NCI-H128 (cell line): ENCODE results near the gene HSD11B1.

Experiments
- DNase-seq: peaks from one replicate; lab custom pipeline; 2025; ENCODE audit not compliant: unreplicated experiment; lab: John Stamatoyannopoulos, UW

The HSD11B1 gene

GRCh38 chr1:209704584-209704983 is at the start of gene HSD11B1:
TSS of gene HSD11B1 (plus strand) at chr1:209704846. CDS start at chr1:209704943, 97 bp downstream.
- DNase-seq, result no peak

GRCh38 chr1:209655411-209656231 is 49.0 kb upstream of the HSD11B1 start:
- no peak for DNase-seq

GRCh38 chr1:209657140-209657879 is 47.3 kb upstream of the HSD11B1 start:
- DNase-seq, result no peak

GRCh38 chr1:209657918-209658317 is 46.7 kb upstream of the HSD11B1 start:
- DNase-seq, result no peak

GRCh38 chr1:209659909-209660308 is 44.7 kb upstream of the HSD11B1 start:
- DNase-seq, result no peak

GRCh38 chr1:209661071-209661470 is 43.6 kb upstream of the HSD11B1 start:
- no peak for DNase-seq

GRCh38 chr1:209662879-209663327 is 41.7 kb upstream of the HSD11B1 start:
- no peak for DNase-seq

- no peak for DNase-seq
Measured at GRCh38 chr1:209667103-209667502, 37.5 kb upstream of the HSD11B1 start.

GRCh38 chr1:209667708-209668107 is 36.9 kb upstream of the HSD11B1 start:
- no peak for DNase-seq

- no peak for DNase-seq
Measured at GRCh38 chr1:209670441-209671082, 34.1 kb upstream of the HSD11B1 start.

GRCh38 chr1:209672705-209673630 is 31.7 kb upstream of the HSD11B1 start:
- no peak for DNase-seq

- no peak for DNase-seq
Measured at GRCh38 chr1:209673631-209674417, 30.8 kb upstream of the HSD11B1 start.

- DNase-seq, result no peak
Measured at GRCh38 chr1:209674957-209675564, 29.6 kb upstream of the HSD11B1 start, which contains the start of gene G0S2. TSS of gene G0S2 (plus strand) at chr1:209675412. CDS start at chr1:209675685, 273 bp downstream.

GRCh38 chr1:209675565-209676154 is 29.0 kb upstream of the HSD11B1 start:
- no peak for DNase-seq

GRCh38 chr1:209678981-209679539 is 25.6 kb upstream of the HSD11B1 start:
- DNase-seq, result no peak

GRCh38 chr1:209685821-209686220 is 18.8 kb upstream of the HSD11B1 start:
- no peak for DNase-seq

GRCh38 chr1:209686322-209686721 is 18.3 kb upstream of the HSD11B1 start:
- DNase-seq, result no peak

GRCh38 chr1:209688746-209689234 is 15.9 kb upstream of the HSD11B1 start:
- no peak for DNase-seq
